PC-9 (cell line): ENCODE data around the gene C11orf58. TPM values are rescaled to one million over a fixed set of nuclear protein-coding genes. Genes with fewer than 3 reads are reported as not detected.

ENCODE experiments used
- BruUV-seq: library from RNA; stranded (reverse); fragments of 400-500 nt; replicated peaks from 2 replicates; lab custom pipeline; 2021; lab: Mats Ljungman, UMichigan
- CTCF ChIA-PET: fragments of 300-600 bp; sonication (Branson Sonifier 250); formaldehyde crosslinking; loops from one replicate; lab custom pipeline; 2022; ENCODE audit warnings: antibody characterized with exemption; lab: Charles Lee
- POLR2A ChIA-PET: fragments of 300-600 bp; sonication (Branson Sonifier 250); formaldehyde crosslinking; loops from one replicate; lab custom pipeline; 2022; ENCODE audit warnings: antibody characterized with exemption; ENCODE audit not compliant: unreplicated experiment; lab: Charles Lee
- DNase-seq, 2 experiments: peaks; one replicate each; pipeline versions ENCODE4 v3.0.0 to v3.0.0-alpha.2; 2015 to 2022; ENCODE audit warnings: mixed read lengths in 1 of 2
- H2AFZ ChIP-seq: fragments of 200-600 bp; sonication (generic); 2 replicates; pipeline ENCODE4 v1.8.1; 2017; ENCODE audit warnings: antibody characterized with exemption
- H3F3A ChIP-seq: fragments of 200-600 bp; sonication (generic); 2 replicates; pipeline ENCODE4 v1.8.1; 2017; ENCODE audit warnings: antibody characterized with exemption, mild to moderate bottlenecking, low read depth; ENCODE audit not compliant: insufficient read depth
- H3K27ac ChIP-seq: fragments of 200-600 bp; sonication (generic); 2 replicates; pipeline ENCODE4 v1.6.1; 2016; ENCODE audit warnings: mixed run types
- H3K27me3 ChIP-seq: fragments of 200-600 bp; sonication (generic); 2 replicates; pipeline ENCODE4 v1.6.1; 2016; ENCODE audit warnings: low read depth, mixed run types; ENCODE audit not compliant: insufficient read depth
- H3K36me3 ChIP-seq: fragments of 200-600 bp; sonication (generic); 2 replicates; pipeline ENCODE4 v1.6.1; 2016; ENCODE audit warnings: low read depth, mixed run types
- H3K4me1 ChIP-seq: fragments of 200-600 bp; sonication (generic); replicated peaks from 2 replicates; pipeline ENCODE4 v1.6.1; 2016; ENCODE audit warnings: mixed run types; ENCODE audit not compliant: insufficient read depth
- H3K4me2 ChIP-seq: fragments of 200-600 bp; sonication (generic); 2 replicates; pipeline ENCODE4 v1.6.1; 2017; ENCODE audit warnings: mixed run types
- H3K4me3 ChIP-seq: fragments of 200-600 bp; sonication (generic); 2 replicates; pipeline ENCODE4 v1.6.1; 2016; ENCODE audit warnings: mixed run types
- H3K79me2 ChIP-seq: fragments of 200-600 bp; sonication (generic); 2 replicates; pipeline ENCODE4 v1.6.1; 2017; ENCODE audit warnings: low read depth, mixed run types
- H3K9me2 ChIP-seq: fragments of 200-600 bp; sonication (generic); 2 replicates; pipeline ENCODE4 v1.8.1; 2017; ENCODE audit warnings: mild to moderate bottlenecking; ENCODE audit not compliant: insufficient read depth
- H3K9me3 ChIP-seq: fragments of 200-600 bp; sonication (generic); 2 replicates; pipeline ENCODE4 v1.8.1; 2016; ENCODE audit warnings: low read depth; ENCODE audit not compliant: insufficient read depth
- H4K20me1 ChIP-seq: fragments of 200-600 bp; sonication (generic); 2 replicates; pipeline ENCODE4 v1.8.1; 2017; ENCODE audit not compliant: insufficient read depth
- CTCF ChIP-seq: fragments of 200-600 bp; sonication (generic); conservative IDR thresholded peaks from 2 replicates; pipeline ENCODE4 v1.6.1; 2017; ENCODE audit warnings: mixed run types, antibody characterized with exemption, mild to moderate bottlenecking, moderate library complexity
- EZH2 ChIP-seq: fragments of 200-600 bp; sonication (generic); IDR thresholded peaks from 2 replicates; pipeline ENCODE4 v1.8.0; 2017; ENCODE audit warnings: antibody characterized with exemption, low read depth
- intact Hi-C: fragments of 100-400 bp; cut with micrococcal nuclease; formaldehyde crosslinking; loops from one replicate; pipeline ENCODE4 v1.10.0; 2022; ENCODE audit not compliant: unreplicated experiment
- total RNA-seq: library from RNA; stranded (reverse); gene quantifications from 2 replicates; pipeline ENCODE4 v1.2.3, GENCODE V29; 2021

The C11orf58 gene
- total RNA-seq, 1 experiment from 2014 or later: 84.1 TPM

GRCh38 chr11:16784666-16785065, 46.2 kb downstream of the C11orf58 start:
- Histone ChIP-seq H3K27ac (no peak overlapping the region), H3K4me3 (no peak overlapping the region), H4K20me1 (no peaks in the 10 kb centered on the region; the same call in none of the 2 replicates), H3K27me3 (no peaks in the 10 kb centered on the region), H3F3A (peaks cover 24% of the 10 kb centered on the region), H3K4me2 (no peak overlapping the region), H2AFZ (no peak overlapping the region), H3K9me2 (no peaks in the 10 kb centered on the region), H3K9me3 (no peaks in the 10 kb centered on the region), H3K79me2 (no peaks in the 10 kb centered on the region), H3K36me3 (no peaks in the 10 kb centered on the region), H3K4me1 (peaks cover 35% of the 10 kb centered on the region)
- intact Hi-C loops: loop anchor here (2.0 to 10.0 kb wide), 3 partner anchors 152 to 720 kb away; no protein-coding TSS in a partner anchor
- POLR2A ChIA-PET: no interaction called here
- DNase-seq: no peak
- no peak for TF ChIP-seq CTCF
- TF ChIP-seq EZH2: no peak
- BruUV-seq: no TSS peak
- CTCF ChIA-PET: interaction anchor here (0.6 kb wide), 1 partner anchor 355 kb away, joined by 4 read pairs; no protein-coding TSS in a partner anchor

- H2AFZ ChIP-seq: no peak overlapping the region
- no peak overlapping the region for H3K4me2 ChIP-seq
- CTCF ChIA-PET: no interaction called here
- intact Hi-C loops: loop anchor here (2.0 to 10.0 kb wide), 3 partner anchors 153 to 719 kb away; no protein-coding TSS in a partner anchor
- H3K27me3 ChIP-seq: no peaks in the 10 kb centered on the region
- H3K9me3 ChIP-seq: no peaks in the 10 kb centered on the region
- DNase-seq: peak; percentile 43 to 49
- no peaks in the 10 kb centered on the region; the same call in 1 of the 2 replicates for H3K79me2 ChIP-seq
- no peaks in the 10 kb centered on the region; the same call in none of the 2 replicates for H4K20me1 ChIP-seq
- TF ChIP-seq EZH2 (no peak), CTCF (peak; percentile 74)
- H3F3A ChIP-seq: peaks cover 24% of the 10 kb centered on the region
- peaks cover 35% of the 10 kb centered on the region for H3K4me1 ChIP-seq
- no peaks in the 10 kb centered on the region for H3K9me2 ChIP-seq
- H3K4me3 ChIP-seq: no peak overlapping the region
- no peak overlapping the region for H3K27ac ChIP-seq
- BruUV-seq: no TSS peak
- POLR2A ChIA-PET: no interaction called here
- no peaks in the 10 kb centered on the region for H3K36me3 ChIP-seq
Observed at GRCh38 chr11:16785520-16786128, 47.2 kb downstream of the C11orf58 start.

GRCh38 chr11:16786131-16786530, 47.7 kb downstream of the C11orf58 start:
- Histone ChIP-seq H3K4me1 (peaks cover 38% of the 10 kb centered on the region), H3K4me2 (no peak overlapping the region), H3K27me3 (no peaks in the 10 kb centered on the region), H3F3A (peaks cover 24% of the 10 kb centered on the region), H3K9me2 (no peaks in the 10 kb centered on the region), H2AFZ (no peak overlapping the region), H3K79me2 (no peaks in the 10 kb centered on the region; the same call in 1 of the 2 replicates), H3K36me3 (no peaks in the 10 kb centered on the region), H3K9me3 (no peaks in the 10 kb centered on the region), H3K27ac (no peak overlapping the region), H3K4me3 (no peak overlapping the region), H4K20me1 (no peaks in the 10 kb centered on the region; the same call in none of the 2 replicates)
- ChIA-PET CTCF (no interaction called here), POLR2A (no interaction called here)
- DNase-seq: no peak
- intact Hi-C loops: loop anchor here (5.0 to 10.0 kb wide), 2 partner anchors 276 to 719 kb away; no protein-coding TSS in a partner anchor
- TF ChIP-seq EZH2 (no peak), CTCF (no peak)
- no TSS peak for BruUV-seq
